Activated CD4-positive, alpha-beta T cell treated with anti-CD3 and anti-CD28 coated beads, Interleukin-2, amount 50 U/mL, for 16 hours (primary cell): ENCODE data around the gene TNFRSF9.
"Not testable (repeated sequence)": the region's sequence is repeated elsewhere in the genome, so short reads cannot be mapped to it uniquely, and the experiment has no call there.

Experiments
- DNase-seq: peaks from one replicate; pipeline ENCODE4 v3.0.0-alpha.2; 2020

Gene TNFRSF9

DNA sequence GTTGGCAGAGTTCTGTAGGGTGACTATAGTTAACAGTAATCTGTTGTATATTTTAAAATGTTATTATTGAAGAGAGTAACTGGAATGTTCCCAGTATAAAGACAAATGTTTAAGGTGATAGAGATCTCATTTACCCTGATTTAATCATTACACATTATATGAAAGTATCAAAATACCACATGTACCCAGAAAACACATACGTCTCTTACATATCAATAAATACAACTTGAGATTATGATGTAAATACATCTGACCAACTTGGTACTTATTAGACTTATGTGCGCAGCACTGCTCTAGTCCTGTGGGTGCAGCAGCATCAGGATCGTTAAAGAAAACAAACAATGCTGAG, 20.2 kb upstream of the TNFRSF9 start:
- no peak for DNase-seq

DNA sequence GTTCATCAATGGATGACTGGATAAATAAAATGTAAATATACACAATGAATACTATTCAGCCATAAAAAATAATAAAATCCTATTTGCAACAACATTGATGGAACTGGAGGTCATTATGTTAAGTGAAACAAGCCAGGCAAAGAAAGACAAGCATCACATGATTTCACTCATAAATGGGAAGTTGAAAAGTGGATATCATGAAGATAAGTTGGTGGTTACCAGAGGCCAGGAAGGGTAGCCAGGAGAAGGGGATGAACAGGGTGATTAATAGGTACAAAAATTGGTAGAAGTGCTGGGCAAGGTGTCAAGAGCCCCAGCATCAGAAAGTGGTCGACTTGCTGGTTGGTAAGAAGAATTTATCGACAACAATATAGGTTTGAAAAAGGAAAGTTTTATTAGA, 19.5 kb upstream of the TNFRSF9 start:
- DNase-seq: no peak

DNA sequence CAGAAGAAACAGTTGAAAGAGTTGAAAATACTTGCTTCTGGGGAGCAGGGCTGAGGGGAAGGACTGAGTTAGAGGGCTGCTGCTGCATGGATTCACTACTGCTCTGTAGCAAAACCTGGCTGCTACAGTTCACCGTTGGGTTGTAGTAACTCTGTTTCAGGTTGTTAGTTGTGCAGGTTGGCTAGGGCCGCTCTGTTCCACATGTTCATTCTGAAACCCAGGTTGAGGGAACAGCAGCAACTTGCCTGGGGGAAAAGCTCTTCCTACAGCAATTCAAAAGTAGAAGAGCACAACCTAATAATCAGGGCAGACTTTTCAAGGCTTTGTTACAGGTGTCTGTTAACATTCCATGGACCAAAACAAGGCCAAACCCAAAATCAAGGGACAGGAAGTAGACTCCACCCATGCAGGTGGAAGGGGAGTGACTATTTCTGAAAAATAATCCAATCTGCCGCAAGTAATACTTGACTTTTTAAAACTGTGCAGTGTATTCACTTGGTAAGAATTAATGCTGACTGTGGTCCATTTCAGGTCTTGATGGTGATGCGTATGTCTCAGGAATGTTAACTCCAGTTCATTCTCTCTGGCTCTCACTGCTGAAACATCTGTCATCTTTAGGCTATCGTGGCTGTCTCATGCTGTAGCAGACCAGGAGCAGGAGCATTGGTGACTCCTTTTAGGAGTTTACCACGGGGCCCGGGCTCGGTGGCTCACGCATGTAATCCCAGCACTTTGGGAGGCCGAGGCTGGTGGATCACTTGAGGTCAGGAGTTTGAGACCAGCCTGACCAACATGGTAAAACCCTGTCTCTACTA, 15.8 kb upstream of the TNFRSF9 start:
- no peak for DNase-seq

DNA sequence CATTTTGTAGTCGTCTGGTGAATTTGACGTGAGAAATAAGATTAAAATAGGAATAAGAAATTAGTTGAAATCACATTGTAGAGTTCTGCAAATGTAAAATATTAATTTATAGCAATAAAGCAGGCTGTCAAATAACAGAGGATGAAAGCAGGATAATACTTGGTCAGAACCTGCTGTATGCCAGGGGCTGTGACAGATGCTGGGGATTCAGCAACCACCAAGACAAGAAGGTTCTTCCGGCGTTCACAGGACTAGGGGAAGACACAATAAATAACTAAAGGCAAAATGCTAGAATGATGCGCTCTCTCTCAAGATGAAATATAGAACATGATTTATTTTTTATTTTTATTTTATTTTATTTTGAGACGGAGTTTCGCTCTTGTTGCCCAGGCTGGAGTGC, 14.0 kb upstream of the TNFRSF9 start:
- DNase-seq: no peak

DNA sequence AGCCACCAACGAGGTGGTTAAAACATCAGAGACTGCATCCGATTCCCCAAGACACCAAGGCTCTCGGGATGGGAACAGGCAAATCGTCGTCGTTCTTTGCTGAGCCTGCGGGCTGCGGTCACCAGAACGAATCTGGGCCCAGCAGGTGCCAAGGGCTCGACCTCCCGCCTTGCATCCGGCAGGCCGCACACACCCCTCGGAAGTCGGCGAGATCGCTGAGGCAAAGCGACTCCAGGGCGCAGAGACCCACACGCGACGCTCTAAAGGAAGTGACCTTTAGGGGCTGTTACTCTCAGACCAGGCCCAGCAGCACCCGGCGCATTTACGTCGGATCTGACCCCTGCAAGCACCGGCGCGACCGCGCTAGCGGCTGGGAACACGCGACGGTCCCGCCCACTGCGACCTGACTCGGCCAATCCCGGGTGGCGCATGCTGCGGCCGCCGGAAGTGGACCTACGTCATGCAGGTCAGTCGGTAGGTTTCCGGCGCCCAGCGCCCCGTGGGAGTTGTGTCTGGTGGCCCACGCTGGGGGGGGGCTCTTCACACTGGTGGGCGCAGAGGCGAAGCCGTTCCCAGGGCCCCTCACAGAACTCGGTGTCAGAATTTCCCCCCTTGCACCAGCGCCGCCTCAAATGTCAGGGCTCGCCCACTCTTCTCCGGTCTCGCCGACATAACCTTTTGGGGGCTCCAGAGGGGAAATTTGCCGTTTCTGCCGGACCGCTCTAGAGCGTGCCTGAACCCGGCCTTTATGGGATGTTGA, 13.4 kb upstream of the TNFRSF9 start:
- peak; percentile 95 for DNase-seq

- DNase-seq: not testable (repeated sequence)
These were observed 12.2 kb upstream of the TNFRSF9 start for GRCh38 chr1:7952791-7953190.

- DNase-seq: peak; percentile 92
These were observed 8.3 kb upstream of the TNFRSF9 start for GRCh38 chr1:7948960-7949359.

DNA sequence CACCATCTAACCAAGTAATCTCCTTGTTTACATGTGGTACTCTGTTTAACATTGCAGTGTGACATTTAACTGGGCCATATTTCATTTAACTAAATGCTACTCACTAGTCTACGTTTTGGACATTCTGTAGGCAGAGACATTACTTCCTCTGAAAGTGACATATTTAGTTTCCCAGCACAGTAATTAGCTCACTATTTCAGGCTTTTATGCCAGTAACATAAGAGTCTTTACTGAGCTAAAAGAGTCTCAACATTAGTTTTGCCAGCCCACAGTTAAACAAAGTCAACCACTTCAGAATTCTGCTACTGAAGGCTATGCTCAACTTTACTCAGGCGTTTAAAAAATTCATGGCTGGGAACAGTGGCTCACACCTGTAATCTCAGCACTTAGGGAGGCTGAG, 2.6 kb upstream of the TNFRSF9 start:
- no peak for DNase-seq

GRCh38 chr1:7942214-7942921, 1.7 kb upstream of the TNFRSF9 start:
- DNase-seq: peak; percentile 39

- no peak for DNase-seq
These were observed 776 bp upstream of the TNFRSF9 start for GRCh38 chr1:7941437-7941793.

GRCh38 chr1:7940034-7940433, 605 bp downstream of the TNFRSF9 start:
- no peak for DNase-seq

GRCh38 chr1:7938070-7938469, 2.6 kb downstream of the TNFRSF9 start:
- DNase-seq: no peak

GRCh38 chr1:7932524-7933138, 8.0 kb downstream of the TNFRSF9 start:
- no peak for DNase-seq

GRCh38 chr1:7931446-7931812, 9.2 kb downstream of the TNFRSF9 start:
- DNase-seq: no peak

DNA sequence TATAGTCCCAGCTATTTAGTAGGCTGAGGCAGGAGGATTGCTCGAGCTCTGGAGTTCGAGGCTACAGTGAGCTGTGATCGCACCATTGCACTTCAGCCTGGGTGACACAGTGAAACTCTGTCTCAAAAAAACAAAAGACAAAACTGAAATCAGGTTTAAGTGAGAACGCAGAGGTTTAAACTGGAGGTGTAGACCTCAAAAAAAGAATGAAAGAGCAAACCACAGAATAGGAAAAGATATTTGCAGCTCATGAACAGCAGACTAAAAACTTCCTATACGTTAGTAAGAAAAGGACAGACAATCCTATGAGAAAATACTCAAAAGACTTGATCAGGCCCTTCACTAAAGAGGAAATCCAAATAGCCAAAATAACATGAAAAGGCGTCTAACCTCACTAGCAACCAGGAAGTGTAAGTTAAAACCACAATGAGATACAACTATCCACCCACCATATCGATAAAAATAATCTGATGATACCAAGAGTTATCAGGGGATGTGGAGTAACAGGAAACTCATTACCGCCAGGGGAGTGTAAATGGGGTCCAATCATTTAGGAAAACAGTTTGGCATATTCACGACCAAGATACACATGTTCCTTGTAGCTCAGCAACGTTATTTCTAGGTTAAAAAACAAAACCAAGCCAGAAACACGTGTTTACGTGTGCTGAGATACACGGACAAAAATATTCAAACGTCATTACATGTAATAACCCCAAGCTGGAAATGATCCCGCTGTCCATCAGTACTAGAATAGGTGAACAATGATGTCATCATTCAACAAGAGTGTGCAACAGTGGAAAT, 9.8 kb downstream of the TNFRSF9 start:
- DNase-seq: peak; percentile 50

- DNase-seq: peak; percentile 34
These were observed 11.0 kb downstream of the TNFRSF9 start for GRCh38 chr1:7929637-7930036.

GRCh38 chr1:7928247-7928646, 12.4 kb downstream of the TNFRSF9 start:
- DNase-seq: no peak

GRCh38 chr1:7927061-7927460, 13.6 kb downstream of the TNFRSF9 start:
- not testable (repeated sequence) for DNase-seq

GRCh38 chr1:7922301-7922700, 18.3 kb downstream of the TNFRSF9 start:
- no peak for DNase-seq

- no peak for DNase-seq
These were observed 18.8 kb downstream of the TNFRSF9 start for GRCh38 chr1:7921796-7922195.

DNA sequence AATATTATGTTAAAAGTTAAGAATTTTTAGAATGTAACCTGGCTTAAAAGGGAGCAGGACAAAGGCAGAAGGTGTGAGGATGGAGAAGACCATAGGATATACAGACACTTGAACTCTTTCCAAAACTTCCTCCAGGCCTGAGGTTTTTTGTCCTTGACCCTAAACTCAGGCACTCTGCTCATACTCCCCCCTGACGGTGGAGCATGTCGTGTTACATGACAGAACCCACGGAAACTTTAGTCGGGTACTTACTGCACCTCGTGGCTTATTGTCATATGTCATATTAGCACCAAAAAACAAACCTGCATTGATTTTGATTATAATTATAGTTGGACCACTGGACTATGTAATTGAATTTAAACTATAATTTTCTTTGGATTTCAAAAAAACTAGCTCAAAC, 20.8 kb downstream of the TNFRSF9 start:
- DNase-seq: no peak

DNA sequence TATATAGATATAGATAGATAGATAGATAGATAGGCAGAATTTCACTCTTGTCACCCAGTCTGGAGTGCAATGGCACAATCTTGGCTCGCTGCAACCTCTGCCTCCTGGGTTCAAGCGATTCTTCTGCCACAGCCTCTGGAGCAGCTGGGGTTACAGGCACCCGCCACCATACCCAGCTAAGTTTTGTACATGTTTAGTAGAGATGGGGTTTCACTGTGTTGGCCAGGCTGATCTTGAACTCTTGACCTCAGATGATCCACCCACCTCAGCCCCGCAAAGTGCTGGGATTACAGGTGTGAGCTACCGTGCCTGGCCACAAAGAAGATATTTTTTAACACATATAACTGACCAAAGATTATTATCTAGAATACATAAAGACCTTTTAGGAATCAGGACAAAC, 22.7 kb downstream of the TNFRSF9 start:
- not testable (repeated sequence) for DNase-seq

DNA sequence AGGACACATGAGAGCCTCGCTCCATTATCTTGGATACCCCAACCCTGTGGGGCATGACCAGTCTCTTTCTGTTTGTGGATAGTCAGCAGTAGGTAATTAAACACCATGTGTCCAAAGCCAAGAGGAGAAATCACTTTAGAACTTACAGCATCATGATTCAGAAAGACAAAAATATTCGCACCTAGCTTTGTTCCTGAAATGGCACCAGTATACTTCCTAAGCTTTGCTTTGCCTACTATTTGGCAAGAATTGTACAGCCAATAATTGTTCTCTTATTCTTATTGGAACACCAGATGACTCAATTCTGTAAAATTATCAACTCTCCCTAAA, 24.2 kb downstream of the TNFRSF9 start:
- DNase-seq: no peak
